GOT3 (cell line): Measurements from ENCODE around the gene INO80.

Source experiments
- DNase-seq: peaks from one replicate; lab custom pipeline; 2025; ENCODE audit warnings: mixed read lengths; lab: John Stamatoyannopoulos, UW

INO80 gene

DNA sequence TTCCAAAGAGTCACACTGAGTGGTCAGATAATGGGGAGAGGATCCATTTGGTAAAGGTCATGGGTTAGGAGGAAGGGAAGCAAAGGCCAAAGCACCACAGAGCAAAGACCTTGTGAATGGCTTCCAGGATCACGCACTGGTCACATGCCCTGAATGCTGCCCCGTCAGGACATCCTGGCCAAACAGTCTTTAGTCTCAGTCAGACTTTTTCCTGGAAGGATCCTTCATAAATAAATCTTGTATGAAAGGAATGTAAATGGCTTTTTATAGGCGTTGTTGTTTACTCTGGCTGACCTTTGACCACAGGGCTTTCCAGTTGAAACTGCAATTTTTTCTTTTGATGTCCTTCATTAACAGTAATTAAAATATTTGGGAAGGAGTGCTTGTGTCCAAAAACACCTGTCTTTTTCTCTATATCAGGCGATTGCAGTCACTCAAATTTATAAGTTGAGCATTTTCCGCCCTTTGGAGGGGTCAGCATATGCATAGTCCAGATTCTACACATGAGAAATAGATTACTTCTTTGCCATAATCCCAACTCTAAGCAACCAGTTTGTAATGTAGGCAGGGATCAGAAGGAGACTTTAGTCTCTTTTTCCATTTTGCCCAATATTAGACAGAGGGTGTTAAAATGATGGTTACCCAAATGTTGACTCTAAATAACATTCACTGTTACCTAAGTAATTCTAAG is 114.4 kb downstream of the INO80 start:
- no peak for DNase-seq

DNA sequence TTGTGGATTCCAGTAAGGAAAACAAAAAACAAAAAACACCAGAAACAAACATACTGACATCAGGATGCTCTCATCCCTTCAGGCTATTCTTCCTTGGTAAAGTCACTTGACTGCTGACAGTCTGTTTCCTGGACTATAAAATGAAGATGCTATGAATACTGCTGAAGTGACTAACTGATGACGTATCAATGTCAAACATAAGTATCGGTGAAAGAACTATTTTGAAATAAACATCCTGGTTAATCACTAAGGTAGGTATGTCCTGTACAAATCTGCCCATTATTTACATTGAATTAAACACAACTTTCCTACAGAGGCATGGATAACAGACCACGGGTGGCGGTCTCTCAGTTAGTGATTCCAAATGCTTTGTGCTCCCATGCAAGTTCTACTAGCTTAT is 116.9 kb downstream of the INO80 start:
- no peak for DNase-seq

- no peak for DNase-seq
Measured at GRCh38 chr15:40995656-40996055, 120.4 kb downstream of the INO80 start.

GRCh38 chr15:40992825-40993224 is 123.3 kb downstream of the INO80 start:
- no peak for DNase-seq

DNA sequence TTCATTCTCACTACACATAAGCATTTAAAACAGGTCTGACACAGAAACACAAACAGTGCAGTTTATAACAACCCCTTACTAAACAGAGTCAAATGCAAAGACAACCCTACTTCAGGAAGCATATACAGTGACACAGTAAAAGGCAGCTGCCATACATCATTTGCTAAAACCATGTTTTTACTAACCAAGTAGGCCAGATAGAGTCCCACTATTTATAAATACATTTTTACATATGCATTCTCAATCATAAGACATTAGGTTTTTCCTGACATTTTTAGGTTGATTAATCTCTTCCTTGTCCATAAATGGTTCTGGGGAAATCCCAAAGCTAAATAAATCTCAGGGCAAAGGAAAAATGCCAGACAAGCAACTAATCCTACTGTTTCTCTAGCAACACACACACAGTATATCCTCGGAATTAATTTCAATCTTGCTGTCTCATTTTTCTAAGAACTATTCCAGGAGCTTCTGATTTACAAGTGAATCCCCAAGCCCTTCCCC is 123.8 kb downstream of the INO80 start:
- DNase-seq = no peak

GRCh38 chr15:40991355-40991754 is 124.7 kb downstream of the INO80 start:
- DNase-seq = no peak

DNA sequence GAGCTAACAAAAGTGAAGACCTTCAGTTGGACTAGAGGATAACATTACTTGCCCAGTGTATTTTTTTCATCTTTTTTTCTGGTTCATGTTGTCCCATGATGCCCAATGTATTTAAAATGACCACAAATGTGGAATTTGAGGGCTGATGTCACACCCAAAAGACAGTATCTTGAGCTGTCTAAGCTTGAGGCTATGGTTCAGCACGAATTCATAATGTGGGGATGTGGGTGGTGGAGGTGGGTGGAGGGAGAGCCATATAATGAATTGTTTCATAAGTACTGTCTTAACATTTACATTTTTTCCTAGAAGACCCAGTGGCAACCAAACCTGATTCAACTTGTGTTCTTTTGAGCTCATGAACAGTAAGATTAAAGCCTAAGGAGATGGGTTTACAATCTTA is 125.3 kb downstream of the INO80 start:
- DNase-seq = no peak

- DNase-seq = no peak
Measured at GRCh38 chr15:40990080-40990479, 126.0 kb downstream of the INO80 start.

DNA sequence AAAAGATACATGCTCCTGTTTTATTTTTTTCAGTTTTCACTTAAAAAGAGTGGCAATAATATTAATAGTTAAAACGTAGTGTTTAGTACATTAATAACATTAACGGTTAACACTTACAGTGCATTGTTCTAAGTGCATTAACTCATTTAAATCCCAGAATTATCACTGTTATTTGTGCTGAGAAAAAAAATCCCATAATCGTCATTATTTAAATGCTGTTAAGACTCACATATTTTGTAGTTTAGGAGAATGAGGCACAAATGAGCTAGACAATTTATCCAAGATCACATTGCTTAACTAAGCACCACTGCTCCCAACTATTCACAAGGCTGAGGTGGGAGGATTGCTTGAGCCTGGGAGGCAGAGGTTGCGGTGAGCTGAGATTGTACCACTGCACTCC is 127.9 kb downstream of the INO80 start:
- DNase-seq = no peak

DNA sequence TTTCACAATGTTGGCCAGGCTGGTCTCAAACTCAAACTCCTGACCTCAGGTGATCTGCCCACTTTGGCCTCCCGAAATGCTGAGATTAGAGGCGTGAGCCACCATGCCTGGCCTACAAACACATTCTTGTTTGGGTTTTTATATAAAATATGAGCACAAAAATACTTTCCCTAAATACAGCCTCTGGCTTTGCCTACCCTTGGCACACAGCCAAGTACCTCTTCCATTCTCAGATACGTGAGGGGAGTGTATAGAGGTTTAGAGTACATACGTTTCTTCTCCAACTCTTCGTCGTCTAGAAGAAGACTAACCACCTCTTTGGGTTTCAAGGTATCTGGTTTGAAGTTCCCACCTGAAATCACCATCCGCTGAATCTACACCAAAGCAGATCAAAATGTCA is 129.3 kb downstream of the INO80 start:
- DNase-seq = no peak

DNA sequence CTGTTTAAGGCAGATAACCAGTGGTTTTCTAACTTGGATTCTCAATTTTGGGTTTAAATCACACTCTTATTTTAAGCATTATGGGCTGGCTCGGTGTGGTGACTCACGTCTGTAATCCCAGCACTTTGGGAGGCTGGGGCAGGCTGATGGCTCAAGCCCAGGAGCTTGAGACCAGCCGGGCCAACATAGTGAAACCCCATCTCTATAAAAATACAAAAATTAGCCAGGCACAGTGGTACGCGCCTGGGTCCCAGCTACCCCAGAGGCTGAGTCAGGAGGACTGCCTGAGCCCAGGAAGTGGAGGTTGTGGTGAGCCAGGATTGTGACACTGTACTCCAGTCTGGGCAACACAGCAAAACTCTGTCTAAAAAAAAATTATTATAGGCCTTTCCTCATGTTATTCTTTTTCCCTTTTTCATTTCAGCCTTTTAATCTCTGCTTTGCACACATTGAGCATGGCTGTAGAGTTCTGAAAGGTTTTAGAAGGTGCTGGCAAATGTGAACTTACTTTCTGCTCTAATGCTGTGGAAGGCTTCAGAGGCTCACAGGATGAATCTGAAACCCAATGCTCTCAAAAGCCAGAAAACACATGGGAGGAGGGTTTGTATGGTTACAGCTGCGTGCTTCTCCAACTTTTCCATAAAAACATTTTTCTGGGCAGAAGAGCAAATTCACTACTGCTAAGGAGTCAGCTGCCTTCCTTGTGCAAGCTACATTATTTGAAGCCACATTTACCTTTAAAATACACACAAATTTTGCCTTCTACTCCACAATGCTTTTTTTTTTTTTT is 130.3 kb downstream of the INO80 start:
- DNase-seq = no peak

- DNase-seq = no peak
Measured at GRCh38 chr15:40984964-40985363, 131.1 kb downstream of the INO80 start.

- no peak for DNase-seq
Measured at GRCh38 chr15:40984406-40984805, 131.7 kb downstream of the INO80 start.

DNA sequence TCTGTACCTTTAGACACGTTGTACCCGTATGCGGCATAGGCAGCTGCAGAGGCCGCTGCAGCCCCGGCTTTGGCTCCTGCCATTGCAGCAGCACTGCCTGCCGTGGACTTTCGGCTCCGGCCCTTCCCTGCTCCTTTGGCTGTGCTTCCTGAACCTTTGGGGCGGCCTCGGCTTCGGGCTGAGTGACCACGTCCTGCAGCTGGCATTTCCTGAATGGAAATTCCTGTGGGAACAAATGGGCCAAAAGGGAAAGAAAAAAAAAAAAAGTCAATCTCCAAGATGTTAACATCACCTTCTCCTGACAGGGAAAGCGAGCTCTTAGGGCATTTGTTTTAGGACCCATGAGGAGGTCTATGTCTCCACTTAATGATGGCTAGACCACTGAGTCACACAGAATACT is 133.2 kb downstream of the INO80 start:
- no peak for DNase-seq

DNA sequence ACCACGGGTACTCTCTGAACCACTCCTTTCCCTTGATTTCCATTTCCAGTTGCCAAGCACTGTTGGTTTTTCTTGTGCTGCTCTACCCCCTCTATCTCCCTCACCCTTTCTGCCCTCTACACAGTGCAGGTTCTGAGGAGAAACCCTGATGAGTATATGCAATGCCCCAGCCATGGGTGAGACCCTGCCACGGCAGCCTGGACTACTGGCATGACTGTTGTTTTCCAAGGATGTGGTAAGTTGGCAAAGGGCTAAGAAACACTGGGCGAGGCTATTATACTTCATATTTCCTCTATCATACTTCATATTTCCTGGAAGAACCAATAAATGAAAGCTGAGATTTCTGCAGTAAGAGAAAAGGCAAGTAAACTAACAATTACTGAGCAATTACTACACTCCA is 134.9 kb downstream of the INO80 start:
- DNase-seq = no peak

- no peak for DNase-seq
Measured at GRCh38 chr15:40978562-40978961, 137.5 kb downstream of the INO80 start.

GRCh38 chr15:40978141-40978540 is 137.9 kb downstream of the INO80 start:
- DNase-seq = no peak

GRCh38 chr15:40976819-40977218 is 139.3 kb downstream of the INO80 start:
- DNase-seq = no peak

GRCh38 chr15:40974879-40975278 is 141.2 kb downstream of the INO80 start:
- no peak for DNase-seq

- no peak for DNase-seq
Measured at GRCh38 chr15:40969363-40969762, 146.7 kb downstream of the INO80 start.

DNA sequence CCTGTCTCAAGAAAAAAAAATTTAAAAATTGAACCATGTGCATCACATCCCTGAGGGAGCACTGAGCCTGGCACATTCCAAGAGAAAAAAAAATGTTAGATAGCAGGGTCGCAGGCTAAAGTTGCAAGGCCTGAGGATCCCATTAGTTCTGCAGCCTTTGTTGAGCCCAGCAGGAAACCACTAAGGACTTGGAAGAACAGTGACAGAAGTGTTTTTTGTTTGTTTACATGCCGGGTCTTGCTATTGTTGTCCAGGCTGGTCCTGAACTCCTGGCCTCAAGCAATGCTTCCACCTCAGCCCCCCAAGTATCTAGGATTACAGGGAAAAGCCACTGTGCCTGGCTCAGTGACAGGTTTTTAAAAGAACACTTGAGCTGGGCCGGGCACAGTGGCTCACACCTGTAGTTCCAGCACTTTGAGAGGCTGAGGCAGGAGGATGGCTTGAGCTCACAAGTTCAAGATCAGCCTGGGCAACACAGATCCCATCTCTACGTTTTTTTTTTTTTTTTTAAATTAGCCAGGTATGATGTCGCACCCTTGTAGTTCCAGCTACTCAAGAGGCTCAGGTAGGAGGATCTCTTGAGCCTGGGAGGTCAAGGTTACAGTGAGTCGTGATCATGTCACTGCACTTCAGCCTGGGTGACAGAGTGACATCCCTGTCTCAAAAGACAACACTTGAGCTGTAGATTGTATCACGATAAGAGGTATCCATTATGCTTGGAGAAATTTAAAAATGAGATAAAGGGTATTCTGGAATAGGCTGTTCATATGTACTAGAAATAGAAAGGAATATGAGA is 147.6 kb downstream of the INO80 start:
- no peak for DNase-seq

- no peak for DNase-seq
Measured at GRCh38 chr15:40964634-40965033, 151.4 kb downstream of the INO80 start.

- no peak for DNase-seq
Measured at GRCh38 chr15:40964006-40964405, 152.1 kb downstream of the INO80 start.
